Hepatic stellate cell (primary cell): ENCODE measurements around the gene PPFIBP1.
"Not testable (repeated sequence)": the region's sequence is repeated elsewhere in the genome, so short reads cannot be mapped to it uniquely, and the experiment has no call there.

Source experiments
- DNase-seq: peaks from one replicate; pipeline ENCODE4 v3.0.0; 2011; ENCODE audit warnings: low spot score

The PPFIBP1 gene

GRCh38 chr12:27592548-27592947 lies 68.5 kb downstream of the PPFIBP1 start:
- DNase-seq: peak; percentile 66

- DNase-seq: no peak
Observed at GRCh38 chr12:27593266-27593665, 69.3 kb downstream of the PPFIBP1 start.

GRCh38 chr12:27595231-27595642 lies 71.2 kb downstream of the PPFIBP1 start:
- peak; percentile 68 for DNase-seq

GRCh38 chr12:27598866-27599265 lies 74.9 kb downstream of the PPFIBP1 start:
- DNase-seq: not testable (repeated sequence)

GRCh38 chr12:27601056-27601828 lies 77.2 kb downstream of the PPFIBP1 start:
- not testable (repeated sequence) for DNase-seq

GRCh38 chr12:27602516-27602915 lies 78.5 kb downstream of the PPFIBP1 start:
- DNase-seq: no peak

GRCh38 chr12:27604431-27604830 lies 80.4 kb downstream of the PPFIBP1 start:
- DNase-seq: no peak

- no peak for DNase-seq
Observed at GRCh38 chr12:27606986-27607385, 83.0 kb downstream of the PPFIBP1 start.

GRCh38 chr12:27607591-27607990 lies 83.6 kb downstream of the PPFIBP1 start:
- no peak for DNase-seq

GRCh38 chr12:27608890-27609289 lies 84.9 kb downstream of the PPFIBP1 start:
- no peak for DNase-seq

GRCh38 chr12:27610374-27610773 lies 86.4 kb downstream of the PPFIBP1 start:
- no peak for DNase-seq

- DNase-seq: no peak
Observed at GRCh38 chr12:27614386-27614785, 90.4 kb downstream of the PPFIBP1 start.

- DNase-seq: no peak
Observed at GRCh38 chr12:27614866-27615265, 90.9 kb downstream of the PPFIBP1 start.

GRCh38 chr12:27615331-27615891 lies 91.4 kb downstream of the PPFIBP1 start:
- DNase-seq: peak; percentile 16

- no peak for DNase-seq
Observed at GRCh38 chr12:27616356-27617142, 92.5 kb downstream of the PPFIBP1 start.

GRCh38 chr12:27618836-27619235 lies 94.8 kb downstream of the PPFIBP1 start:
- no peak for DNase-seq

- DNase-seq: peak; percentile 44
Observed at GRCh38 chr12:27619308-27619707, 95.3 kb downstream of the PPFIBP1 start.

- no peak for DNase-seq
Observed at GRCh38 chr12:27620121-27620520, 96.1 kb downstream of the PPFIBP1 start.

- DNase-seq: no peak
Observed at GRCh38 chr12:27622436-27623195, 98.6 kb downstream of the PPFIBP1 start.

GRCh38 chr12:27623645-27624044 lies 99.6 kb downstream of the PPFIBP1 start:
- DNase-seq: no peak

- DNase-seq: no peak
Observed at GRCh38 chr12:27624586-27624985, 100.6 kb downstream of the PPFIBP1 start.
